Measurements from ENCODE around the gene ANKFN1. TPM values are rescaled to one million over a fixed set of nuclear protein-coding genes. Genes with fewer than 3 reads are reported as not detected.

ANKFN1 gene
- total RNA-seq, 1 donor from 2014 or later, result 0.75 TPM

DNA sequence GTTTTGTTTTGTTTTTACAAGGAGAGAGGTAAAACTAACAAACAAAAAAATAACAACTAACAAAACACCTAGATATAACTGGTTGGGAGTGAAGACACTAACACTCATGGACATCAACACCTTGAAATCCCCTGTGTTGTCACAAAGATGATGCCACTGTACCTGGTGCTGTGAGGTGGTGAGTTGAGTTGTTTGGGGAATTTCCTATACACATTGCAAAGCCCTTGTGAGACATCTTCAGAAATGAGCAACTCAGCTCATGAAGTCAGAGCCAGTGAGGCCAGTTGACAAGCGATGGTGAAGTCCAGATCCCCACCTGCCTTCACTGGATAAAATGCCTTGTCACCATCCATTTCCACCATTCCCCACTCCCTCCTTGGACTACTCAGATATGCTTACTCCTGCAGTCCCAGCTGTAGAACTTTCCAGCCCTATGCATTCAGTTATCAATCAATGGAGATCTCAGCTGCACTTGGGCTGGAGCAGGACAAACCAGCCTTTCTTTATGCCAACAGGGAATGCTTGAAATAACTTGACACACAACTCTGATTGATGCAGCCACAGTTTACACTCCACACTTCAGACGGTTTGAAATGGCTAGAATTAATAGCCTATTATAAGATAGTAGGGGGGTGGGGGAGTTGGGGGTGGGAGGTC is 22.2 kb downstream of the ANKFN1 start:
- Histone ChIP-seq H3K27me3 (no peaks in the 10 kb centered on the region), H3K27ac (no peak overlapping the region), H3K9me3 (no peaks in the 10 kb centered on the region), H3K36me3 (no peaks in the 10 kb centered on the region), H3K4me3 (no peak overlapping the region), H3K4me1 (no peaks in the 10 kb centered on the region)
- intact Hi-C loops (cut with DNase I), result no loop called here
- no peak for DNase-seq
- ATAC-seq, result no peak
- TF ChIP-seq, protein P1, sequence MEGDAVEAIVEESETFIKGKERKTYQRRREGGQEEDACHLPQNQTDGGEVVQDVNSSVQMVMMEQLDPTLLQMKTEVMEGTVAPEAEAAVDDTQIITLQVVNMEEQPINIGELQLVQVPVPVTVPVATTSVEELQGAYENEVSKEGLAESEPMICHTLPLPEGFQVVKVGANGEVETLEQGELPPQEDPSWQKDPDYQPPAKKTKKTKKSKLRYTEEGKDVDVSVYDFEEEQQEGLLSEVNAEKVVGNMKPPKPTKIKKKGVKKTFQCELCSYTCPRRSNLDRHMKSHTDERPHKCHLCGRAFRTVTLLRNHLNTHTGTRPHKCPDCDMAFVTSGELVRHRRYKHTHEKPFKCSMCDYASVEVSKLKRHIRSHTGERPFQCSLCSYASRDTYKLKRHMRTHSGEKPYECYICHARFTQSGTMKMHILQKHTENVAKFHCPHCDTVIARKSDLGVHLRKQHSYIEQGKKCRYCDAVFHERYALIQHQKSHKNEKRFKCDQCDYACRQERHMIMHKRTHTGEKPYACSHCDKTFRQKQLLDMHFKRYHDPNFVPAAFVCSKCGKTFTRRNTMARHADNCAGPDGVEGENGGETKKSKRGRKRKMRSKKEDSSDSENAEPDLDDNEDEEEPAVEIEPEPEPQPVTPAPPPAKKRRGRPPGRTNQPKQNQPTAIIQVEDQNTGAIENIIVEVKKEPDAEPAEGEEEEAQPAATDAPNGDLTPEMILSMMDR (IDR thresholded peaks at IDR 0.05), result no peak

GRCh38 chr17:56176091-56176490 is 22.8 kb downstream of the ANKFN1 start:
- no peak for DNase-seq
- Histone ChIP-seq H3K36me3 (no peaks in the 10 kb centered on the region), H3K4me3 (no peak overlapping the region), H3K27me3 (no peaks in the 10 kb centered on the region), H3K4me1 (no peaks in the 10 kb centered on the region), H3K9me3 (no peaks in the 10 kb centered on the region), H3K27ac (no peak overlapping the region)
- TF ChIP-seq, protein P1 (IDR thresholded peaks at IDR 0.05), result no peak
- intact Hi-C loops (cut with DNase I), result no loop called here
- ATAC-seq, result no peak

- no peak for DNase-seq
- H3K27ac ChIP-seq, result no peak overlapping the region
- intact Hi-C loops (cut with DNase I), result no loop called here
Measured at GRCh38 chr17:56177361-56177760, 24.1 kb downstream of the ANKFN1 start.

GRCh38 chr17:56178203-56178602 is 24.9 kb downstream of the ANKFN1 start:
- Histone ChIP-seq H3K36me3 (no peaks in the 10 kb centered on the region), H3K4me3 (no peak overlapping the region), H3K9me3 (no peaks in the 10 kb centered on the region), H3K27me3 (no peaks in the 10 kb centered on the region), H3K4me1 (no peaks in the 10 kb centered on the region), H3K27ac (no peak overlapping the region)
- no peak for DNase-seq
- TF ChIP-seq, protein P1 (IDR thresholded peaks at IDR 0.05), result no peak
- intact Hi-C loops (cut with DNase I), result no loop called here
- no peak for ATAC-seq

More at GRCh38 chr17:56177361-56177760, 24.1 kb downstream of the ANKFN1 start:
- Histone ChIP-seq H3K4me1 (no peaks in the 10 kb centered on the region), H3K36me3 (no peaks in the 10 kb centered on the region), H3K4me3 (no peak overlapping the region), H3K9me3 (no peaks in the 10 kb centered on the region), H3K27me3 (no peaks in the 10 kb centered on the region)
- ATAC-seq, result no peak
- TF ChIP-seq, protein P1 (IDR thresholded peaks at IDR 0.05), result no peak

DNA sequence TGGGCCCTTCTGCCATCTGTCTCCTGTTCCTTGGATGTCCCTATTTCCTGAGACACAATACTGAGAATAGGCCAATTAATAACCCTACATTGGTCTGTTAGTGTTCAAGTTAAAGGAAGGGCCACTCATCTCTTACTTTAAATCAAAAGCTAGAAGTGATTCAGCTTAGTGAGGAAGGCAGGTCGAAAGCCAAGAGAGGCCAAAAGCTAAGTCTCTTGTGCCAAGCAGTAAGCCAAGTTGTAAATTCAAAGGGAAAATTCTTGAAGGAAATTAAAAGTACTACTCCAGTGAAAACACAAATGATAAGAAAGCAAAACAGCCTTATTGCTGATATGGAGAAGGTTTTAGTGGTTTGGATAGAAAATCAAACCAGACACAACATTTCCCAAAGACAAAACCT is 28.8 kb downstream of the ANKFN1 start:
- ATAC-seq, result no peak
- H3K4me1 ChIP-seq, result no peaks in the 10 kb centered on the region
- TF ChIP-seq, protein P1 (IDR thresholded peaks at IDR 0.05), result no peak
- H3K36me3 ChIP-seq, result no peaks in the 10 kb centered on the region
- intact Hi-C loops (cut with DNase I), result no loop called here
- no peaks in the 10 kb centered on the region for H3K27me3 ChIP-seq
- no peak overlapping the region for H3K4me3 ChIP-seq
- H3K27ac ChIP-seq, result no peak overlapping the region
- no peak for DNase-seq
- no peaks in the 10 kb centered on the region for H3K9me3 ChIP-seq

DNA sequence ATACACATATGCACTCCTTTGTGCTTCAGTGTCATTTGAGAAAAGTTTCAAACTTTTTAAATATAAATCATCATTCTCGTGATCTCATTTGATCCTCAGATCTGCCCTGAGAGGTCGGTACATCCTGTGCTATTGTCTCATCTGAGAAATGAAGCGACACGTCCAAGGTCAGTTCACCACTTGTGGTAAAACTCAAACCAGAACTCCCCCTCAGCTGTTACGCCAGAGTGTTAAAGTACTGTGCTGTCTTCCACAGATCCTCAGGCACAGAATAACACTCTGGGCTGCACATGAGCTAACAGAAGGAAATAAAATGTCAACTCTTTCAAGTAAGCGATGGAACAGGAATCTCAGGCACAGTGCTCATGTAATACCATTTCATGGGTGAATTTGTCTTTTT is 31.4 kb downstream of the ANKFN1 start:
- Histone ChIP-seq H3K9me3 (no peaks in the 10 kb centered on the region), H3K36me3 (no peaks in the 10 kb centered on the region), H3K27ac (no peak overlapping the region), H3K4me3 (no peak overlapping the region), H3K4me1 (no peaks in the 10 kb centered on the region), H3K27me3 (no peaks in the 10 kb centered on the region)
- intact Hi-C loops (cut with DNase I), result no loop called here
- TF ChIP-seq, protein P1 (IDR thresholded peaks at IDR 0.05), result no peak
- ATAC-seq, result no peak
- DNase-seq, result no peak
